SK-N-SH (cell line): ENCODE data around the gene GRIA1. TPM values are rescaled to one million over a fixed set of nuclear protein-coding genes. Genes with fewer than 3 reads are reported as not detected.

Source experiments
- CTCF ChIA-PET: fragments of 300-600, 350-600 bp; formaldehyde crosslinking; extraction: SDS; loops from one replicate; lab custom pipeline; 2021; lab: Yijun Ruan, JAX
- POLR2A ChIA-PET: fragments of 350-600 bp; sonication (Branson Sonifier 250); formaldehyde crosslinking; extraction: SDS; loops from one replicate; lab custom pipeline; 2020; ENCODE audit warnings: antibody characterized with exemption, inconsistent platforms; lab: Yijun Ruan, JAX
- DNase-seq: peaks from one replicate; pipeline ENCODE4 v3.0.0; 2012
- H2AFZ ChIP-seq: fragments of 200-600 bp; sonication (generic); 2 replicates; pipeline ENCODE4 v1.8.1; 2016; ENCODE audit warnings: antibody characterized with exemption, mild to moderate bottlenecking, low read depth
- H3F3A ChIP-seq: fragments of 200-600 bp; sonication (generic); replicated peaks from 2 replicates; pipeline ENCODE3; 2016; ENCODE audit warnings: antibody characterized with exemption, mild to moderate bottlenecking; ENCODE audit not compliant: insufficient read depth
- H3K27ac ChIP-seq, 2 experiments: fragments of 200-500 bp in 1 of 2; fragments of 200-600 bp in 1 of 2; sonication (Bioruptor generic) in 1 of 2; sonication (generic), shearing (Covaris generic) in 1 of 2; 2 replicates each; pipeline versions ENCODE4 v1.5.1 to v1.6.1; 2014 to 2016; ENCODE audit warnings: low read depth in 2 of 2, inconsistent platforms in 1 of 2, low read length in 1 of 2, mild to moderate bottlenecking in 1 of 2, mixed read lengths in 1 of 2
- H3K27me3 ChIP-seq: fragments of 200-600 bp; sonication (generic), shearing (Covaris generic); 2 replicates; pipeline ENCODE4 v1.6.1; 2016; ENCODE audit warnings: mixed run types; ENCODE audit not compliant: insufficient read depth
- H3K36me3 ChIP-seq, 2 experiments: fragments of 200-500 bp in 1 of 2; fragments of 200-600 bp in 1 of 2; sonication (Bioruptor generic) in 1 of 2; sonication (generic) in 1 of 2; replicated peaks in 1 of 2; 2 replicates each; pipeline versions ENCODE3 to v1.5.1; 2014 to 2016; ENCODE audit warnings: low read length in 1 of 2, mild to moderate bottlenecking in 1 of 2; ENCODE audit not compliant: insufficient read depth in 2 of 2, control insufficient read depth in 1 of 2
- H3K4me1 ChIP-seq, 2 experiments: fragments of 200-500 bp in 1 of 2; fragments of 200-600 bp in 1 of 2; sonication (Bioruptor generic) in 1 of 2; sonication (generic), shearing (Covaris generic) in 1 of 2; 2 replicates each; pipeline versions ENCODE4 v1.5.1 to v1.6.1; 2014 to 2016; ENCODE audit warnings: low read depth in 1 of 2, low read length in 1 of 2, mixed run types in 1 of 2; ENCODE audit not compliant: insufficient read depth in 2 of 2, control insufficient read depth in 1 of 2
- H3K4me2 ChIP-seq: fragments of 200-600 bp; sonication (generic), shearing (Covaris generic); 2 replicates; pipeline ENCODE4 v1.6.1; 2017; ENCODE audit warnings: mixed run types
- H3K4me3 ChIP-seq, 2 experiments: fragments of 200-500 bp in 1 of 2; fragments of 200-600 bp in 1 of 2; sonication (Bioruptor generic) in 1 of 2; sonication (generic), shearing (Covaris generic) in 1 of 2; 2 replicates each; pipeline versions ENCODE4 v1.5.1 to v1.8.1; 2014 to 2016; ENCODE audit warnings: low read depth in 2 of 2, inconsistent platforms in 1 of 2, low read length in 1 of 2, mild to moderate bottlenecking in 1 of 2, mixed read lengths in 1 of 2, moderate library complexity in 1 of 2
- H3K79me2 ChIP-seq: fragments of 200-600 bp; sonication (generic); 2 replicates; pipeline ENCODE4 v1.8.1; 2017; ENCODE audit warnings: mild to moderate bottlenecking; ENCODE audit not compliant: insufficient read depth
- H3K9ac ChIP-seq: fragments of 200-600 bp; sonication (generic); 2 replicates; pipeline ENCODE4 v1.6.1; 2017; ENCODE audit warnings: mixed run types
- H3K9me2 ChIP-seq: fragments of 200-600 bp; sonication (generic); 2 replicates; pipeline ENCODE4 v1.6.1; 2017; ENCODE audit warnings: mixed run types
- H3K9me3 ChIP-seq: fragments of 200-600 bp; sonication (generic); 2 replicates; pipeline ENCODE4 v1.6.1; 2017; ENCODE audit warnings: mixed run types, mild to moderate bottlenecking, moderate library complexity
- H4K20me1 ChIP-seq: fragments of 200-600 bp; sonication (generic); 2 replicates; pipeline ENCODE4 v1.6.1; 2017; ENCODE audit warnings: mild to moderate bottlenecking, mixed run types; ENCODE audit not compliant: insufficient read depth
- CHD2 ChIP-seq: fragments of 150-350 bp; IDR thresholded peaks from 2 replicates; pipeline ENCODE4 v1.6.1; 2018; ENCODE audit warnings: low read length; ENCODE audit not compliant: partially characterized antibody
- CTCF ChIP-seq: fragments of 200-600 bp; sonication (generic); IDR thresholded peaks from 2 replicates; pipeline ENCODE4 v1.6.1; 2017; ENCODE audit warnings: antibody characterized with exemption, mild to moderate bottlenecking, moderate library complexity
- EP300 ChIP-seq, 2 experiments: IDR thresholded peaks; 2 replicates each; pipeline versions ENCODE4 v1.4.0 to v1.6.1; 2012; ENCODE audit warnings: borderline replicate concordance in 1 of 2, low read depth in 1 of 2, low read length in 1 of 2
- EZH2phosphoT487 ChIP-seq: fragments of 200-600 bp; sonication (generic); IDR thresholded peaks from 2 replicates; pipeline ENCODE4 v1.6.1; 2017; ENCODE audit warnings: low read depth, mixed run types, mild to moderate bottlenecking, antibody characterized with exemption, moderate library complexity, borderline replicate concordance
- FOXJ3 ChIP-seq: sonication (generic); formaldehyde crosslinking; IDR thresholded peaks from 2 replicates; pipeline ENCODE4 v1.5.1; 2020; ENCODE audit warnings: mild to moderate bottlenecking, missing genetic modification reagents
- FOXM1 ChIP-seq: IDR thresholded peaks from 2 replicates; pipeline ENCODE4 v1.4.0; 2012; ENCODE audit warnings: low read depth, mild to moderate bottlenecking
- GABPA ChIP-seq: IDR thresholded peaks from 2 replicates; pipeline ENCODE4 v1.4.0; 2012; ENCODE audit warnings: low read depth, mild to moderate bottlenecking
- MEF2A ChIP-seq: IDR thresholded peaks from 2 replicates; pipeline ENCODE4 v1.4.0; 2012; ENCODE audit warnings: low read depth, borderline replicate concordance
- MXI1 ChIP-seq: IDR thresholded peaks from 2 replicates; pipeline ENCODE4 v1.6.1; 2012; ENCODE audit warnings: mild to moderate bottlenecking, low read depth, low read length, improper control_type of control experiment
- NRF1 ChIP-seq: IDR thresholded peaks from 2 replicates; pipeline ENCODE4 v1.6.1; 2012; ENCODE audit warnings: low read depth, mild to moderate bottlenecking, low read length
- PBX3 ChIP-seq: IDR thresholded peaks from 2 replicates; pipeline ENCODE4; 2012
- RCOR1 ChIP-seq: fragments of 150-350 bp; IDR thresholded peaks from 2 replicates; pipeline ENCODE4 v1.6.1; 2017; ENCODE audit warnings: antibody characterized with exemption, low read length
- SIN3A ChIP-seq: IDR thresholded peaks from 2 replicates; pipeline ENCODE4 v1.6.1; 2012; ENCODE audit warnings: low read depth, mild to moderate bottlenecking, low read length, moderate library complexity, borderline replicate concordance
- SMC3 ChIP-seq: IDR thresholded peaks from 2 replicates; pipeline ENCODE4 v1.6.1; 2012; ENCODE audit warnings: low read depth, low read length, improper control_type of control experiment
- TAF1 ChIP-seq: IDR thresholded peaks from 2 replicates; pipeline ENCODE4 v1.6.1; 2012; ENCODE audit warnings: low read depth, mild to moderate bottlenecking, low read length, moderate library complexity, borderline replicate concordance
- TCF12 ChIP-seq: IDR thresholded peaks from 2 replicates; pipeline ENCODE4 v1.4.0; 2012
- USF1 ChIP-seq: IDR thresholded peaks from 2 replicates; pipeline ENCODE4 v1.4.0; 2012; ENCODE audit warnings: low read depth, borderline replicate concordance
- YY1 ChIP-seq: IDR thresholded peaks from 2 replicates; pipeline ENCODE4 v1.4.0; 2012; ENCODE audit warnings: low read depth, mild to moderate bottlenecking
- ZBTB33 ChIP-seq: IDR thresholded peaks from 2 replicates; pipeline ENCODE4 v1.4.0; 2012; ENCODE audit warnings: low read depth, borderline replicate concordance
- polyA plus RNA-seq, 3 experiments: library from polyadenylated mRNA; depleted of rRNA; stranded (reverse); fragments of >200 nt; gene quantifications; 2 replicates each; pipeline ENCODE4 v1.2.3, GENCODE V29; 2012

The GRIA1 gene
- polyA plus RNA-seq, 1 of the 3 experiments (the other 2 are of a cell fraction): 0.35 TPM

- TF ChIP-seq FOXM1: no peak
Observed at GRCh38 chr5:153542536-153542935, 52.1 kb downstream of the GRIA1 start (continued).

GRCh38 chr5:153543288-153543687 lies 52.8 kb downstream of the GRIA1 start:
- Histone ChIP-seq H3K4me3 (no peak overlapping the region), H3K9me3 (no peaks in the 10 kb centered on the region), H3K9me2 (no peaks in the 10 kb centered on the region), H3K36me3 (no peaks in the 10 kb centered on the region), H3K27ac (no peak overlapping the region), H2AFZ (no peak overlapping the region), H3K4me1 (no peaks in the 10 kb centered on the region), H3K4me2 (no peak overlapping the region), H4K20me1 (no peaks in the 10 kb centered on the region), H3F3A (no peaks in the 10 kb centered on the region), H3K79me2 (no peaks in the 10 kb centered on the region), H3K9ac (no peak overlapping the region), H3K27me3 (no peaks in the 10 kb centered on the region)
- CTCF ChIA-PET: interaction anchor here (1.1 kb wide), 1 partner anchor 431 kb away, joined by 3 read pairs; no protein-coding TSS in a partner anchor
- TF ChIP-seq FOXJ3 (no peak), RCOR1 (no peak), USF1 (no peak), MXI1 (no peak), EP300 (IDR thresholded peaks at IDR 0.05; ENCODE audit: borderline replicate concordance in 1 of 2, low read depth in 1 of 2, low read length in 1 of 2) (no peak), SMC3 (no peak), TAF1 (no peak), CHD2 (no peak), SIN3A (no peak), NRF1 (no peak)
- POLR2A ChIA-PET: no interaction called here
- DNase-seq: no peak

- Histone ChIP-seq H2AFZ (no peak overlapping the region), H4K20me1 (no peaks in the 10 kb centered on the region), H3K4me1 (no peaks in the 10 kb centered on the region), H3K9ac (no peak overlapping the region), H3K36me3 (no peaks in the 10 kb centered on the region), H3K79me2 (no peaks in the 10 kb centered on the region), H3K9me2 (no peaks in the 10 kb centered on the region), H3K9me3 (no peaks in the 10 kb centered on the region), H3K4me3 (no peak overlapping the region), H3K27me3 (no peaks in the 10 kb centered on the region), H3F3A (no peaks in the 10 kb centered on the region), H3K27ac (no peak overlapping the region), H3K4me2 (no peak overlapping the region)
- CTCF ChIA-PET: interaction anchor here (1.1 kb wide), 1 partner anchor 430 kb away, joined by 3 read pairs; no protein-coding TSS in a partner anchor
- POLR2A ChIA-PET: no interaction called here
- TF ChIP-seq MEF2A: no peak
- no peak for TF ChIP-seq TCF12
- no peak for TF ChIP-seq RCOR1
- TF ChIP-seq ZBTB33: no peak
- no peak for TF ChIP-seq EZH2phosphoT487
- TF ChIP-seq YY1: no peak
- TF ChIP-seq TAF1: no peak
- TF ChIP-seq FOXJ3: no peak
- no peak for TF ChIP-seq PBX3
- no peak for TF ChIP-seq EP300 (IDR thresholded peaks at IDR 0.05; ENCODE audit: borderline replicate concordance in 1 of 2, low read depth in 1 of 2, low read length in 1 of 2)
- TF ChIP-seq GABPA: no peak
- TF ChIP-seq CTCF: no peak
- DNase-seq: no peak
Observed at GRCh38 chr5:153543959-153544470, 53.5 kb downstream of the GRIA1 start.
